Endothelial cell of umbilical vein (primary cell): ENCODE results near the gene SMCO3. TPM values are rescaled to one million over a fixed set of nuclear protein-coding genes. Genes with fewer than 3 reads are reported as not detected.

ENCODE experiments used
- BruUV-seq: library from RNA; stranded (reverse); fragments of 400-500 nt; replicated peaks from 2 replicates; lab custom pipeline; 2021; lab: Mats Ljungman, UMichigan
- CTCF ChIA-PET: fragments of 300-600, 350-600 bp; sonication (Branson Sonifier 250); formaldehyde crosslinking; loops from one replicate; lab custom pipeline; 2021; ENCODE audit warnings: antibody characterized with exemption, inconsistent platforms; lab: Charles Lee
- POLR2A ChIA-PET: fragments of 300-600, 350-600 bp; sonication (Branson Sonifier 250); formaldehyde crosslinking; loops from one replicate; lab custom pipeline; 2021; ENCODE audit warnings: antibody characterized with exemption, inconsistent platforms; lab: Charles Lee
- DNase-seq: peaks from one replicate; pipeline ENCODE4 v3.0.0-alpha.2; 2011; ENCODE audit warnings: low read depth, low spot score
- FAIRE-seq: peaks from 2 replicates; lab custom pipeline; 2011; peaks lifted over from hg19 to GRCh38; lab: Jason Lieb, UNC
- H2AFZ ChIP-seq: 2 replicates; pipeline ENCODE4 v1.6.0; 2012; ENCODE audit warnings: low read depth, low read length, control low read depth, inconsistent platforms
- H3K27ac ChIP-seq: 2 replicates; pipeline ENCODE4 v1.5.1; 2011; ENCODE audit warnings: low read depth, mild to moderate bottlenecking, control low read depth, low read length, moderate library complexity; ENCODE audit not compliant: insufficient read depth
- H3K27me3 ChIP-seq, 2 experiments: 2 replicates each; pipeline versions ENCODE4 v1.6.0 to v1.6.1; 2011; ENCODE audit warnings: low read length in 2 of 2, mixed read lengths in 1 of 2; ENCODE audit not compliant: control insufficient read depth in 2 of 2, insufficient read depth in 2 of 2
- H3K36me3 ChIP-seq, 2 experiments: 2 replicates in 1 of 2; 3 replicates in 1 of 2; pipeline ENCODE4 v1.5.1; 2011; ENCODE audit warnings: low read length in 2 of 2, mild to moderate bottlenecking in 1 of 2, moderate library complexity in 1 of 2; ENCODE audit not compliant: control insufficient read depth in 2 of 2, insufficient read depth in 2 of 2; ENCODE audit errors: extremely low read depth in 1 of 2
- H3K4me1 ChIP-seq: 3 replicates; pipeline ENCODE4 v1.5.1; 2011; ENCODE audit warnings: mild to moderate bottlenecking, low read length; ENCODE audit not compliant: control insufficient read depth, insufficient read depth; ENCODE audit errors: extremely low read depth
- H3K4me2 ChIP-seq: 2 replicates; pipeline ENCODE4 v1.6.1; 2011; ENCODE audit warnings: low read length, control low read depth, mixed read lengths; ENCODE audit not compliant: insufficient read depth
- H3K4me3 ChIP-seq, 3 experiments: fragments of 200-600 bp in 1 of 3; sonication (generic), shearing (Covaris generic) in 1 of 3; replicated peaks in 1 of 3; 2 replicates each; pipeline ENCODE4 v1.5.1; 2011 to 2016; ENCODE audit warnings: control low read depth in 3 of 3, low read length in 3 of 3, mild to moderate bottlenecking in 2 of 3, inconsistent platforms in 1 of 3, low read depth in 1 of 3, moderate library complexity in 1 of 3; ENCODE audit not compliant: insufficient read depth in 1 of 3
- H3K79me2 ChIP-seq: 2 replicates; pipeline ENCODE4 v1.6.0; 2012; ENCODE audit warnings: low read length, inconsistent platforms; ENCODE audit not compliant: control insufficient read depth, insufficient read depth
- H3K9ac ChIP-seq: replicated peaks from 2 replicates; pipeline ENCODE3; 2011; ENCODE audit warnings: low read length, control low read depth; ENCODE audit not compliant: insufficient read depth; ENCODE audit errors: extremely low read depth
- H3K9me1 ChIP-seq: replicated peaks from 3 replicates; pipeline ENCODE4 v1.6.0; 2011; ENCODE audit warnings: mild to moderate bottlenecking, low read length; ENCODE audit not compliant: control insufficient read depth, insufficient read depth; ENCODE audit errors: extremely low read depth
- H3K9me3 ChIP-seq: replicated peaks from 2 replicates; pipeline ENCODE4 v1.5.1; 2012; ENCODE audit warnings: low read length, inconsistent platforms; ENCODE audit not compliant: control insufficient read depth, insufficient read depth
- H4K20me1 ChIP-seq: replicated peaks from 2 replicates; pipeline ENCODE3; 2011; ENCODE audit warnings: mild to moderate bottlenecking, low read length; ENCODE audit not compliant: control insufficient read depth, insufficient read depth; ENCODE audit errors: extremely low read depth
- EZH2 ChIP-seq: IDR thresholded peaks from 2 replicates; pipeline ENCODE4 v1.6.1; 2012; ENCODE audit warnings: borderline replicate concordance, low read depth, mild to moderate bottlenecking, moderate library complexity, low read length, inconsistent platforms; ENCODE audit not compliant: severe bottlenecking
- FOS ChIP-seq: IDR thresholded peaks from 2 replicates; pipeline ENCODE4 v1.6.1; 2011; ENCODE audit warnings: mild to moderate bottlenecking, low read length, moderate library complexity, borderline replicate concordance; ENCODE audit not compliant: insufficient read depth
- GATA2 ChIP-seq: IDR thresholded peaks from 2 replicates; pipeline ENCODE4 v1.7.0; 2011; ENCODE audit warnings: low read depth, mild to moderate bottlenecking, moderate library complexity, mixed read lengths, low read length; ENCODE audit not compliant: insufficient read length, insufficient read depth
- JUN ChIP-seq: IDR thresholded peaks from 2 replicates; pipeline ENCODE4 v1.6.1; 2011; ENCODE audit warnings: borderline replicate concordance, low read depth; ENCODE audit not compliant: insufficient read length, insufficient read depth
- MYC ChIP-seq: IDR thresholded peaks from one replicate; pipeline ENCODE4 v1.6.1; 2011; ENCODE audit warnings: mild to moderate bottlenecking, low read depth, low read length
- POLR2A ChIP-seq: IDR thresholded peaks from 2 replicates; pipeline ENCODE4 v1.6.1; 2012; ENCODE audit warnings: low read depth, mild to moderate bottlenecking, control low read depth, low read length
- POLR2AphosphoS5 ChIP-seq: IDR thresholded peaks from 2 replicates; pipeline ENCODE4 v1.6.1; 2012; ENCODE audit warnings: low read depth, mild to moderate bottlenecking, control low read depth, low read length, moderate library complexity; ENCODE audit not compliant: insufficient read depth
- dilution Hi-C: fragments of 300-500 bp; cut with MboI; formaldehyde crosslinking; loops from one replicate; pipeline ENCODE4 v1.15.0; 2019; ENCODE audit warnings: low sequenced_read_pairs; ENCODE audit not compliant: extremely low pct_ligation_motif_present
- intact Hi-C: fragments of 100-400 bp; cut with micrococcal nuclease; formaldehyde crosslinking; loops from one replicate; pipeline ENCODE4 v1.10.0; 2022
- polyA plus RNA-seq, 4 experiments: library from polyadenylated mRNA; depleted of rRNA in 3 of 4; stranded (reverse) in 3 of 4; unstranded in 1 of 4; fragments of >200 nt; gene quantifications; 2 replicates each; pipeline versions ENCODE4 v1.2.1 to v1.2.3, GENCODE V29; 2011 to 2012; ENCODE audit warnings: missing spikeins in 1 of 4
- total RNA-seq: library from RNA; stranded (reverse); gene quantifications from 2 replicates; pipeline ENCODE4 v1.2.3, GENCODE V29; 2021
- TF ChIP-seq, protein P1 (sequence below): IDR thresholded peaks from 2 replicates; pipeline ENCODE4 v1.6.1; 2011; ENCODE audit not compliant: insufficient read depth, insufficient read length
- TF ChIP-seq, protein P2 (sequence below), 2 donors: IDR thresholded peaks; 1 replicate in 1 of 2; 2 replicates in 1 of 2; pipeline ENCODE4 v1.5.1; 2011; ENCODE audit warnings: low read length in 2 of 2, mild to moderate bottlenecking in 2 of 2, moderate library complexity in 2 of 2, control low read depth in 1 of 2, inconsistent platforms in 1 of 2, low read depth in 1 of 2; ENCODE audit not compliant: insufficient read depth in 1 of 2; ENCODE audit errors: extremely low read depth in 1 of 2

Gene SMCO3
- total and polyA plus RNA-seq, 2 donors (not counting 3 experiments of a cell fraction or from before 2014, with no cell fraction given) = 0.33 to 0.35 TPM

DNA sequence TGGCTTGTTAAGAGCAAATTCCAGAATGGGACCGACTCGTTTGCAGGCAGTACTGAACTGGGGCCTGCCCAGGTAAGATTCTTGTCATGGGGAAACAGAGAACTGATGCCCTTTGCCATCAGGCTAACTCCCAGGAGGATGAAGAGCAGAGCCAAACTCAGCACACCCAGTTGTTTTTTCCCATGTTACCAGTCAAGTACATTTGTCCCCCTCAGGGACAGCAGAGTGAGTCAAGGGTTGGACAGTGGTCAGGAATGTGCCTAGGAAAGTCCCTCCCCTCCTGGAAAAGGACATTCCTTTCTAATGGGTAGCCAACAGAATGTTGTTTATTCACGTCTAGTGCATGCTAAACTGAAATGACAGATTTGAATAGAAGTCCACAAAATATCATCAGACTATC lies 27.8 kb upstream of the SMCO3 start:
- H4K20me1 ChIP-seq = no peaks in the 10 kb centered on the region
- ChIA-PET CTCF (interaction anchor here (0.7 to 3.1 kb wide), 4 partner anchors 31 to 154 kb away, joined by 3 to 17 read pairs (median 8); partner anchors contain the start of gene MGP), POLR2A (no interaction called here)
- no peaks in the 10 kb centered on the region for H3K9me1 ChIP-seq
- TF ChIP-seq POLR2A = peak; percentile 8
- TF ChIP-seq FOS = peak; percentile 32
- TF ChIP-seq EZH2 = no peak
- peak; percentile 54 for TF ChIP-seq JUN
- TF ChIP-seq POLR2AphosphoS5 = peak; percentile 43
- no peak for TF ChIP-seq GATA2
- intact Hi-C loops (no loop called here), dilution Hi-C loops (no loop called here)
- BruUV-seq = no TSS peak
- no peak overlapping the region for H2AFZ ChIP-seq
- H3K4me2 ChIP-seq = peak overlapping the region; percentile 98
- DNase-seq (peak; percentile 93), FAIRE-seq (peak; percentile 42)
- H3K36me3 ChIP-seq = peaks cover 0 to 6% of the 10 kb centered on the region in 2 experiments
- no peaks in the 10 kb centered on the region for H3K9me3 ChIP-seq
- peak overlapping the region; percentile 22 to 85 (median 49) for H3K4me3 ChIP-seq
- peak overlapping the region; percentile 60 for H3K27ac ChIP-seq
- H3K27me3 ChIP-seq = no peaks in the 10 kb centered on the region
- peaks cover 18% of the 10 kb centered on the region for H3K79me2 ChIP-seq
- peak overlapping the region; percentile 86 for H3K9ac ChIP-seq
- peaks cover 61% of the 10 kb centered on the region for H3K4me1 ChIP-seq

DNA sequence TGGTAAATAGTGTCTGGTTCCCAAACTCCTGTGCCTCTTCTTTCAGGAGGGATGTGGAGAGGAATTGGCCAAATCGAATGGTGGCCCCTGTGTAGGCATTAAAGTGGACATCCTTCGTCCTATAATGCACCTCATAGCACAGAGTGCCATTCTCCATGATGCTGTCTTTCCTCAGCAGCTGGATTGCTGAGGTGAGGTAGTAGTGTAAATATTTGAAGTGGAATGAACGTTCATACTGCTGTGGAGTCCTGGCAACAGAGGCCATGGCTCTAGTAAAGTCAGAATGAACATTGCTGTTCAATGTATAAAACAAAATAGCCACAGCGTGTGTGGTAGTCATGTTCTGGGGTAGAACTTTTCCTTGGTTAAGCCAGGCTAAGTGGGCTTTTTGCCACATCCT lies 26.6 kb upstream of the SMCO3 start:
- ChIA-PET CTCF (no interaction called here), POLR2A (no interaction called here)
- H4K20me1 ChIP-seq = no peaks in the 10 kb centered on the region
- TF ChIP-seq, protein P1, sequence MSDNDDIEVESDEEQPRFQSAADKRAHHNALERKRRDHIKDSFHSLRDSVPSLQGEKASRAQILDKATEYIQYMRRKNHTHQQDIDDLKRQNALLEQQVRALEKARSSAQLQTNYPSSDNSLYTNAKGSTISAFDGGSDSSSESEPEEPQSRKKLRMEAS = no peak
- TF ChIP-seq MYC = no peak
- no peak for TF ChIP-seq FOS
- no peak for TF ChIP-seq POLR2AphosphoS5
- no peak for TF ChIP-seq POLR2A
- no peak for TF ChIP-seq GATA2
- TF ChIP-seq, protein P2, sequence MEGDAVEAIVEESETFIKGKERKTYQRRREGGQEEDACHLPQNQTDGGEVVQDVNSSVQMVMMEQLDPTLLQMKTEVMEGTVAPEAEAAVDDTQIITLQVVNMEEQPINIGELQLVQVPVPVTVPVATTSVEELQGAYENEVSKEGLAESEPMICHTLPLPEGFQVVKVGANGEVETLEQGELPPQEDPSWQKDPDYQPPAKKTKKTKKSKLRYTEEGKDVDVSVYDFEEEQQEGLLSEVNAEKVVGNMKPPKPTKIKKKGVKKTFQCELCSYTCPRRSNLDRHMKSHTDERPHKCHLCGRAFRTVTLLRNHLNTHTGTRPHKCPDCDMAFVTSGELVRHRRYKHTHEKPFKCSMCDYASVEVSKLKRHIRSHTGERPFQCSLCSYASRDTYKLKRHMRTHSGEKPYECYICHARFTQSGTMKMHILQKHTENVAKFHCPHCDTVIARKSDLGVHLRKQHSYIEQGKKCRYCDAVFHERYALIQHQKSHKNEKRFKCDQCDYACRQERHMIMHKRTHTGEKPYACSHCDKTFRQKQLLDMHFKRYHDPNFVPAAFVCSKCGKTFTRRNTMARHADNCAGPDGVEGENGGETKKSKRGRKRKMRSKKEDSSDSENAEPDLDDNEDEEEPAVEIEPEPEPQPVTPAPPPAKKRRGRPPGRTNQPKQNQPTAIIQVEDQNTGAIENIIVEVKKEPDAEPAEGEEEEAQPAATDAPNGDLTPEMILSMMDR (IDR thresholded peaks at IDR 0.05; ENCODE audit: extremely low read depth in 1 of 2, insufficient read depth in 1 of 2, low read depth in 1 of 2, low read length in 2 of 2) = no peak
- no peak for TF ChIP-seq EZH2
- no peak for TF ChIP-seq JUN
- no peak overlapping the region for H2AFZ ChIP-seq
- no peak overlapping the region for H3K4me3 ChIP-seq
- H3K27me3 ChIP-seq = no peaks in the 10 kb centered on the region
- FAIRE-seq (no peak), DNase-seq (no peak)
- peaks cover 59% of the 10 kb centered on the region for H3K4me1 ChIP-seq
- no peaks in the 10 kb centered on the region for H3K9me1 ChIP-seq
- H3K27ac ChIP-seq = no peak overlapping the region
- dilution Hi-C loops (no loop called here), intact Hi-C loops (no loop called here)
- peaks cover 0 to 6% of the 10 kb centered on the region in 2 experiments for H3K36me3 ChIP-seq
- no peaks in the 10 kb centered on the region for H3K9me3 ChIP-seq
- no TSS peak for BruUV-seq
- H3K9ac ChIP-seq = no peak overlapping the region
- peak overlapping the region; percentile 98 for H3K4me2 ChIP-seq
- H3K79me2 ChIP-seq = peaks cover 18% of the 10 kb centered on the region
